HL-60 (cell line): ENCODE data around the gene ALDH9A1.
A peak's percentile ranks its signal among the peaks of the same experiment; 100 is the strongest.

Experiments
- DNase-seq, 2 experiments: peaks; one replicate each; pipeline ENCODE4 v3.0.0-alpha.2; 2010 to 2020; ENCODE audit warnings: low read depth in 1 of 2, low spot score in 1 of 2
- H3K27ac ChIP-seq: fragments of 250-450 bp; sonication (Bioruptor Pico); replicated peaks from 2 replicates; pipeline ENCODE4 v1.5.1; 2020; ENCODE audit warnings: mild to moderate bottlenecking, moderate library complexity
- H3K27me3 ChIP-seq: fragments of 250-450 bp; sonication (Bioruptor Pico); 2 replicates; pipeline ENCODE4 v1.5.1; 2021; ENCODE audit warnings: mild to moderate bottlenecking, moderate library complexity; ENCODE audit not compliant: insufficient read depth, poor library complexity, severe bottlenecking
- H3K4me3 ChIP-seq: replicated peaks from 2 replicates; pipeline ENCODE4 v1.5.1; 2011; ENCODE audit warnings: mild to moderate bottlenecking, control low read depth, low read length; ENCODE audit not compliant: insufficient read depth
- CTCF ChIP-seq: IDR thresholded peaks from one replicate; pipeline ENCODE4 v1.5.1; 2011; ENCODE audit warnings: low read length, control low read depth, inconsistent platforms; ENCODE audit not compliant: insufficient read depth
- GABPA ChIP-seq: IDR thresholded peaks from 2 replicates; pipeline ENCODE4 v1.6.1; 2012; ENCODE audit warnings: low read depth
- POLR2AphosphoS5 ChIP-seq: IDR thresholded peaks from 2 replicates; pipeline ENCODE4 v1.6.1; 2012; ENCODE audit warnings: low read depth
- REST ChIP-seq: IDR thresholded peaks from 2 replicates; pipeline ENCODE4 v1.6.1; 2012; ENCODE audit warnings: low read depth; ENCODE audit not compliant: insufficient replicate concordance
- SPI1 ChIP-seq: IDR thresholded peaks from 2 replicates; pipeline ENCODE4 v1.6.1; 2012; ENCODE audit warnings: low read depth, mild to moderate bottlenecking, borderline replicate concordance

ALDH9A1 gene

GRCh38 chr1:165678509-165678908, 19.9 kb downstream of the ALDH9A1 start:
- DNase-seq: no peak
- Histone ChIP-seq H3K27me3 (no peaks in the 10 kb centered on the region), H3K27ac (no peak overlapping the region), H3K4me3 (no peak overlapping the region)
- TF ChIP-seq GABPA: no peak
- no peak for TF ChIP-seq REST
- TF ChIP-seq CTCF: no peak
- TF ChIP-seq SPI1: no peak
- TF ChIP-seq POLR2AphosphoS5: no peak

- H3K27ac ChIP-seq: no peak overlapping the region
- no peaks in the 10 kb centered on the region for H3K27me3 ChIP-seq
- H3K4me3 ChIP-seq: no peak overlapping the region
- no peak for DNase-seq
- TF ChIP-seq POLR2AphosphoS5 (no peak), SPI1 (no peak), CTCF (no peak)
These were observed 22.6 kb downstream of the ALDH9A1 start for GRCh38 chr1:165675794-165676193.

GRCh38 chr1:165674599-165674998, 23.8 kb downstream of the ALDH9A1 start:
- Histone ChIP-seq H3K27me3 (no peaks in the 10 kb centered on the region), H3K27ac (no peak overlapping the region), H3K4me3 (no peak overlapping the region)
- no peak for DNase-seq
- TF ChIP-seq CTCF (no peak), SPI1 (no peak), GABPA (no peak), POLR2AphosphoS5 (no peak), REST (no peak)

- H3K27ac ChIP-seq: no peak overlapping the region
- H3K4me3 ChIP-seq: no peak overlapping the region
- TF ChIP-seq CTCF: no peak
- TF ChIP-seq REST: no peak
- no peak for TF ChIP-seq GABPA
- TF ChIP-seq SPI1: no peak
- no peak for TF ChIP-seq POLR2AphosphoS5
- DNase-seq: peak in 1 of 2 experiments; percentile 41
- H3K27me3 ChIP-seq: no peaks in the 10 kb centered on the region
These were observed 26.8 kb downstream of the ALDH9A1 start for GRCh38 chr1:165671526-165671925.
